HG03571 (cell line): ENCODE data around the gene MSANTD4.
A peak's percentile ranks its signal among the peaks of the same experiment; 100 is the strongest.
"Not testable (repeated sequence)": the region's sequence is repeated elsewhere in the genome, so short reads cannot be mapped to it uniquely, and the experiment has no call there.

Experiments used
- ATAC-seq: cut with Tn5 transposase; IDR thresholded peaks from one replicate; pipeline ENCODE4 v1.9.1; 2021; ENCODE audit not compliant: unreplicated experiment

The MSANTD4 gene

DNA sequence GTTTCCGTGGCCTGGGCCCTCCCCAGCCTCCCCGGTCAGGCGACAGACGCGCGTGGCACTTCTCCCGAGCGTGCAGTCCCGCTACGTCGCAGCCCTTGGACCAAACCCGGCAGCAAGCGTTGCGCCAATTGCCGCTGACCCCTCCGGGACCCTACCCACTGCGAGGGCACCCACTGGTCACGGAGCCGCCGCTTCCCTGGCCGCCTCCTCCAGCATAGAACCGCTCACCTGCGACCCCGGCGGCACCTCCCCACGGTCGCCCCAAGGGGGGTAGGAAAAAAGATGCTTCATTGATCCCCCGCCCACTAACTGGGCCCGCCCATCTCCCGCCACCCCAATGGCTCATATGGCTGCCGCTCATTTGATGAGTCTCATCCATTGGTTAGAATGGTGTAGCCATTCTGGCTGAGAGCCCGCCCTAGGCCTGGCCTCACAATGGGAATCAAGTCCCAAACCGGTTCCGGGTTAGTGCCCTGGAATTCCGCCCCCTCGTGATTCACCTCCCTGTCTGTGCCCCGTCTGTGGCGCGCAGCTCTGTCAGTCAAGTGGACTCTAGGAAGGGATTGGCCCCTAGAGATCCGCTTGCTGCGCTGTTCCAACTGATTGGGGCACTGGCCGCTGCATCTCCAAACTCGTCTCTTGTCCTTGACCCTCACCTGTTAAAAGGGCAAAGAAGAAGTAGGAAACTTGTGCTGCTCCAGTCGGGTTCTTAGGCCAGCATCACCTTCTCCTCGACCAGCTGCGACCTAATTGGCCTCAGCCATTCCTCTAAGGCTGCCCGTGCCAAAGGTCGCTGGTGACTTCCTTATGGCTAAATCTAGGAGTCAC lies at the start of gene MSANTD4:
Gene MSANTD4, minus strand, starts transcription at position 274 of the 828 bp plus-strand sequence. CDS start 11,323 bp downstream, outside the sequence.
- ATAC-seq = peak; percentile 99

DNA sequence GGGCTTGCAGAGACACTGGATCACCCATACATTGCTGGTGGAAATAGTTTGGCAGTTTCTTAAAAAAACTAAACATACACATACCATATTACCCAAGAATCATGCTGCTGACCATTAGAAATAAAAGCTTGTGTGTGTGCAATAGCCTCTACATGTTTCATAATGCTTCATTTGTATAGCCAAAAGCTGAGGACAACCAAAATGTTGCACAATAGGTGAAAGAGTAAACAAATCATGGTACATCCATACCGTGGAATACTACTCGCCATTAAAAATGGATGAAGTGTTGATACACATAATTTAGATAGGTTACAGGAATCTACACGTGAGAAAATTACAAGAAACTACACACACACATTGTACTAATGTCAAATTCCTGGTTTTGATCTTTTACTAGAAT lies 48.6 kb upstream of the MSANTD4 start:
- ATAC-seq = no peak

DNA sequence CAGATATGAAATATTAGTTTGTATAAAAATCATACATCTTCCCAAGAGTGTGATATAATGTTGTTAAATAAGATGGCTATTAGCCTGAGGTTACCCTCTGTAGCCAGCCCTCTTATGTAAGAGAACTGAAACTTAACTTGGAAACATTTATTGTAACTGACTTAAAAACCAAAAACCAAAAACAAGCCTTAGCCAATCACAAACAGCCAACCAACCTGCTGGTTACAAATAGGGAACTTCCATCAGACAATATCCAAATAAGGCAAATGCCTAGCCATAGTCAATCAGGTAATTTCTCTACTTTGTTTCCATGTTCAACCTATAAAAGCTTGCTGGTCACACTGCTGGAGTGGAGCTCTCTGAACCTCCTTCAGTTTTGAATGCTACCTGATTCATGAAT lies 41.0 kb upstream of the MSANTD4 start:
- ATAC-seq = peak; percentile 68

DNA sequence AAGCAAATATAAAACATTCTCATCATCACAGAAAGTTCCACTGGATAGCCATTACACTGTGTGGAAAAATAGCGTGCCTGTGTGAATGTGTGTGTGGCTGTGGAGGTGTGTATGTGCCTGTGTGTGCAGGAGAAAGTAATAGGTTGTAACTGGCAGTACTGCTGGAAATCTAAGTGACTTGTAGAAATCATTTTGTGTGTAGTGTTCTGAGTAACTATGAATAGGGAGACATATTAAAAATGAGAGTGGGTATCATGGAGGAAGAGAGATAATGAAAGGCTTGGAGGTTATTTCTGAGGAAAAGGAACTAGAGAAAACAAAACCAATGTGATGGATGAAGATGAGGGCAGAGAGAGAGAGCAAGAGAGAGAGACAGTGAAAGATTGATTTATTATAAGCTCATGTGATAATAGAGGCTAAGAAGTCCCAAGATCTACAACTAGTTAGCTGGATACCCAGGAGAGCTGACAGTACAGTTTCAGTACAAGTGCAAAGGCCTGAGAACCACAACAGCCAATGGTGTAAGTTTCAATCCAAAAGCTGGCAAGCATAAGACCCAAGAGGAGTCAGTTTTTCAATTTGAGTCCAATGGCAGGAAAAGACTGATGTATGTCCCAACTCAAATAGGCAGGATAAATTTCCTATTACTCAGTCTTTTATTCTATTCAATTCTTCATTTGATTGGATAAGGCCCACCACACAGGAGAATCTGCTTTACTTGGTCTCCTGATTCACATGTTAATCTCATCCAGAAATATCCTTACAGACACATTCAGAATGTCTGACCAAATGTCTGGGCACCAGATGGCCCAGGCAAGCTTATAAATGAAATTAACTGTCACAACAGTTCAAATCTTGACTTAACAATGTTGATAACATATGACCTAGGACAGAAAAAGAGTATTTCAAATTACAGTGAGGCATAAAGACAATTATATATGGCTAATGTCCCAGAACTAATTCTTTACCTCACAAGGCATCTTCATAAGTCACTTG lies 40.2 kb upstream of the MSANTD4 start:
- no peak for ATAC-seq

DNA sequence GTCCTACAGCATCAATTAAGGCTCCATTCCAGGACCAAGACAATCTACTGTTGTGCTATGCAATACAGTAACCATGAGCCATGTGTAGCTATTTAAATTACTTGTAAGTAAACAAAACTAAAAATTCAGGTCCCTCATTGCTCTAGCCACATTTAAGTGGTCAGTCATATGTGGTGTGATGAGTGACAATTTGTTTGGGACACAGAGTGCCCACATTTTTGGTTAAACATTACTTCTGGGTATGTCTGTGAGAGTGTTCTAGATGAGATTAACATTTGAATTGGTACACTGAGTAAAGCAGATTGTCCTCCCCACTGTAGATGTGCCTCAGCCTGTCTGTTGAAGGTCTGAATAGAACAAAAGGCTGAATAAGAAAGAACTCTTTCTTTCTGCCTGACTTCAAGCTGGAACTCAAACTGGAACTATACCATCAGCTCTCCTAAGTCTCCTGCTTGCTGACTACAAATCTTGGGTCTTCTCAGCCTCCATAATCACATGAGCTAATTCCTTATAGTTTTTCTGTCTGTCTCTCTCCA lies 39.3 kb upstream of the MSANTD4 start:
- no peak for ATAC-seq

DNA sequence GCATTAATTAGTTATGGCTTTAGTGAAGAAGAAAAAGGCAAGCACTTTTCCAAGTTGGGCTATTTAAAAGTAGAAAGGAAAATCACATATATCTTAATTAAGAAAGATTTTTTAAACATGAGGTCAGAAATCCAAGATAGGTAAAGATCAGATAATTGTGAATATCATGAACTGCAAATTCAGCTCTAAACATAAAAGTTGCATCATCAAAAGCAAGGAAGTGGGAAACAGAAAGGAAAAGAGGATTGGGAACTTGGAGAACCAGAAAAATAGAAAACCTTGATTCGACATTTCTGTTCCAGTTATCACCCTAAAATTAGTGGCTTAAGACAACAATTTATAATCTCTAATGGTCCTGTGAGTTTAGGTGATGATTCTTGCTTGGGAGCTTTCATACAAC lies 37.6 kb upstream of the MSANTD4 start:
- ATAC-seq = no peak

DNA sequence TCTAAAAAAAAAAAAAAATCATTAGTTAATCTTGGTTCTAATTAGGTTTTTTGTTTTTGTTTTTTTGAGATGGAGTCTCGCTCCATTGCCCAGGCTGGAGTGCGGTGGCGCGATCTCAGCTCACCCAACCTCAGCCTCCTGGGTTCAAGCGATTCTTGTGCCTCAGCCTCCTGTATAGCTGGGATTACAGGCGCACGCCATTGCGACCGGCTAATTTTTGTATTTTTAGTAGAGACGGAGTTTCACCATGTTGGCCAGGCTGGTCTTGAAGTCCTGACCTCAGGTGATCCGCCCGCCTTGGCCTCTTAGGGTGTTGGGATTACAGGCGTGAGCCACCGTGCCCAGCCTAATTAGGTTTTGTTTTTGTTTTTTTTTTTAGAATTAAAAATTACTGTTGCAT lies 36.3 kb upstream of the MSANTD4 start:
- not testable (repeated sequence) for ATAC-seq

DNA sequence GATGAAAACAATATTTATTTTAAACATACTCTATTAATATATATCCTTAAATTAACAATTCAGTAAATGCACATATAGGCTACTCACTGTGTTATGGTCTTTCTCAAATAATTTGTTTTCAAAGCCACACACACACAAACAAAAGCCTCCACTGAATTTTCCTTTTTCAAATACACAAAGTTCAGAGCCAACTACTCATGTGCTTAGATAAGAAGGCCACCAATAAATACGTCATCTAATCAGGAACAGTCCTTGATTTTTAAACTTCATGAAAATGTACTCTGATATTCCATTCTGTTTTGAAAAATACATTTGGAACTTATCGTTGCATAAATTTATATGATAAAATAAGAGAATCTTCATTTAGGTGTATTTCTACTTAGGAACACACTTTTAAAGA lies 29.1 kb upstream of the MSANTD4 start:
- no peak for ATAC-seq

DNA sequence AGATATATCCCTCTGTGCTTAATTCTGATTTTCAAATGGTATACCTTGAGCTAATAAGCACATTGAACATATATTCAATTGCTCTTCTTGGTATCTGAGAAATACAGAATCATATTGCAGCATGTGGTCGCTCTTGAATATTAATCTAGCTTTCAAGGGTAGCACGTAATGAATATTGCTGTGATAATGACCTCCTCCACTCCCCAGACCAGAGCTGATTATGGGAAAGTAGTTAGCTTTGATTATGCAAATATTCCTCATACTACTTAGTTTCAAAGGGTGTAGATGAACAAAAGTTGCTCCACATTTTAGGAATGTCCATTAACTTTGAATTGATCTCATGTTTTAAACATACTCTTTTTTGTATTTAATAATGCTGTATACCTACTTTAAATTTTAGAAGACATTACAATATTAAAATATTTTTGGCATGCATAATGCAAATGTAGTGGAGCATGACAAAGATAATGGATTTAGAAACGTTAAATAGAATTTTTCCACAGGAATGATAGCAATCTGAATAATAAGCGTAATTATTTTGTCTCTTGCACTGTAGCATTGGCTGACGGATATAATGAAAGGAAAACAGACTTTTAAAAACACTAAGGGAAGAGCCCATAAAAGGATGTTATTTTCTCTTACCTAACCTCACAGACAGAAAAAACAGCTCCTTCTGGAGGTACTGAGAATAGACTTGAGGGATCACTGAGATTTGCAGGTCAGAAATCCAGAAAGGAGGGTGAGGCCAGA lies 27.9 kb upstream of the MSANTD4 start:
- no peak for ATAC-seq

DNA sequence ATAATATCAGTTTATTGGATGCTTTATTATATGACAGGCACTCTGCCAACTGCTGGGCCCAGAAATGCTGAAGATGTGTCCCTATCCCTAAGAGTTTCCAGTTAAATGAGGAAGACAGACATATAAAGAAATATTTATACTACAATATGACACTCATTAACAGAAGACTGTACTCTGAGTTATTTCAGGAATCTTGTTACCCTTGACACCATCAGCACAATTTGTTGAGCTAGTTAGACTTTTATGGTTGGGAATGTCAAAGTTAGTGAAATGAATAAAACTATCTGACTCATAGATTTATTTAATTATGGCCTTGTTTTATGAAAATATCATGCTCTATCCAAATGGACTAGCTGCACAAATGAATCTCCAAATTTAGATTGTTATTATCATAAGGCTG lies 25.6 kb upstream of the MSANTD4 start:
- ATAC-seq = no peak

DNA sequence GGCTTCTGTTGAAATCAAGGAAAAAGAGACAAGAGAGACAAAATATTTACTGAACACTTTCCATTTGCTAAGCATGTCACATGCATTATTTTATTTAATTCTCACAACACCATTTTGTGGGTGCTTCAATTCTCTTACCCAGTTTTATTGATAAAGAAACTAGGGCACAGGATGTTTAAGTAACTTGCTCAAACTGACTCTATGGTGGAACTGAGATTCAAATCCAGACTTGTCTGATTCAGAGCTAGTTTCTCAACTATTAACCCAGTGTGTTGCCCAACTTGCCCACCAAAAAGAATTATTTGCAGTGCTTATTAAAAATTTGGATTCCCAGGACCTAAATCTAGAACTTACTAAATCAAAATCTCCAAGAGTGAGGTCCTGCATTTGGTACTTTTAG lies 21.5 kb upstream of the MSANTD4 start:
- no peak for ATAC-seq

DNA sequence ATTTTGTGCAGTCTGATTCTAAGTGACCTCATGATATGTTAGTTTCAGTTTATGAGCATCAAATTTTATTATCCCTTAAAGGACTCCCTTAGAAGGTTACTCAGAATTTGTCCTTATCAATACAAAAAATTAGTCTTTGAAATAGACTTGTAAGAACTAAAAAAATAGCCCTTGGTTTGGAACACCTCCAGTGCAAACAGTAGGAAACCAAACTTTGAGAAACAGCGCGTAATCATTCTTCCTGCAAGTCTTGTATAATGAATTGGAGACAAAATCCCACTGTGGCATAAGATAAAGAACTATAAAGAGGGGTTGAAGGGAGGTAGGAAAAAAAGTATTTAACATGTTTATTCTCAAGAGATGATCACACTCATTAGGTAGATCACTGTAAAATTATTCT lies 10.8 kb upstream of the MSANTD4 start:
- ATAC-seq = no peak

DNA sequence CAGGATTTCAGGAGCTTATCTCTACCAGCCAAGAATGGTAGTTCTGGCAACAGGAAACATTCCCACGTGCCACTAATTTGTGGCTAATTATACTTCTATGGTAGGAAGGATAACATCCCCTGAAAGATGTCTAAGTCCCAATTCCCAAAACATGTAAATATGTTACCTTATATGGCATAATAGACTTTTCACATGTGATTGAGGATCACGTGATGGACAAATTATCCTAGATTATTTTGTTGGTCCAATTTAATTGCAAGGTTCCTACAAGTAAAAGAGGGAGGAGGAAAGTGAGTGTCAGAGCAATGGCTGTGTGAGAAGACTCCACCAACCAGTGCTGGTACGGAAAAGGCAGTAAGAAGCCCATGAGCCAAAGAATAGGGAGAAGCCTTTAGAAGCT lies 9.9 kb upstream of the MSANTD4 start:
- no peak for ATAC-seq

DNA sequence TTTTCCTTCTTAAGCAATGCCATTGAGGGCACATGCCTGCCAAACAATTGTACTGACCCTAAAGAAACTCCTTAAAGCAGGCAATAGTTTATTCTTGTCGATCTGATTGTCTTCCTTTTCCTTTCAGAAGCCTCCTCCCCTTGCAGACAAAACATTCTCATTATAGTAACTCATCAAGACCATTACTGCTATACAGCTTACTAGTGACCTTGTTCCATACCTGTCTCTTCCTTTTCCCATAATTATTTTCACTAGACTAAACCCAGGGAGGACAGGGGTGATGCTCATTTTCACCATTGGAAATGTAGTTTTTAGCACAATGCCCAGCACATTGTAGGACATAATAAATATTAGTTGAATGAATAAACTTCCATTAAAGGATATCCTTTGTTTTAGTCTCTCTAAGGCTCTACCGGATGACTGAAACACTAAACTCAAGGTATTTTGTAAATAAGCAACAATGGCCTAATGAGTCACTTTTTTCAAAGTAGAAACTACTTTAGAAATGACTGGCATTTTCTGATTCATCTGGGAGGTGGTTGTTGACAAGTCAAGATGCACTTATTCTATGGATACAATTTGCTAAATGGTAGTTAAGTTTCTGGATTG lies 9.3 kb upstream of the MSANTD4 start:
- no peak for ATAC-seq

DNA sequence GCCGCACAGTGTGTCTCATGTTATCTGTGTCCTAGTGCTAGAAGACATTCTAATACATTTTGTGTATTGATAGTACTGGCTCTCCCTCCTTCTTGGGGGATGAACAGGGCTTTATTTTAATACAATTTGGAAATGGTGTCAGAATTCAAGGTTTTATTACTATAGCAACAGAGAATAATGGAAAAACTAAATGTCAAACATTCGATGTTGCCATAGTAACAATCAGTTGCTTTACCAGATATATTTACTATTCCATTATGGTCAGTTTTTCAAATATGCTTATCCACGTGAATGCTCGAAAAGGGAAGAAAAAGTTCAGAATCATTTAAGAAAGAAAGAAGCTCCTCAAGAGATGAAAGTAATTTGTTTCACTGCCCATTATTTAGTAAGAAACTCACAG lies 8.6 kb upstream of the MSANTD4 start:
- ATAC-seq = no peak

DNA sequence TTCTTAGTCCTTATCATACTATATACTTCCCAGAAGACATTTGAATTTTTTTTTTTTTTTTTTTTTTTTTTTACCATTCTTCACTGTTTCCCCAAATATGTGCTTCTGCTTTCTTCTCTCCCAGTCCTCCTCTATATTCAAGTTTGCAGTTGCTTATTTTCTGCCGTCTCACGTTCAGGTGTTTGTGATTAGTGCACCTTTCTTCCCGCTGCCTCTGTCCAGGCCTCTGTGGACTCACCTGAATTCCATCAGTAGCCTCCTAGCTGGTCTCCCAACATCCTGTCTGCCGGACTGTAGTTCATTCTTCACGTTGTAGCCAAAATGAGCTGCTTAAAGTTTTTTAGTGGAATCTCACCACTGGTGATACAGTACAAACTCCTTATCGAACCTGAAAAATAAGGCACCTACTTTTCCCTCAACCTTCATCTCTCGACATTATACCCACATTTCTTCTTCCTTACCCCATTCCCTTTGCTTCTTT lies 795 bp upstream of the MSANTD4 start:
- ATAC-seq = no peak

DNA sequence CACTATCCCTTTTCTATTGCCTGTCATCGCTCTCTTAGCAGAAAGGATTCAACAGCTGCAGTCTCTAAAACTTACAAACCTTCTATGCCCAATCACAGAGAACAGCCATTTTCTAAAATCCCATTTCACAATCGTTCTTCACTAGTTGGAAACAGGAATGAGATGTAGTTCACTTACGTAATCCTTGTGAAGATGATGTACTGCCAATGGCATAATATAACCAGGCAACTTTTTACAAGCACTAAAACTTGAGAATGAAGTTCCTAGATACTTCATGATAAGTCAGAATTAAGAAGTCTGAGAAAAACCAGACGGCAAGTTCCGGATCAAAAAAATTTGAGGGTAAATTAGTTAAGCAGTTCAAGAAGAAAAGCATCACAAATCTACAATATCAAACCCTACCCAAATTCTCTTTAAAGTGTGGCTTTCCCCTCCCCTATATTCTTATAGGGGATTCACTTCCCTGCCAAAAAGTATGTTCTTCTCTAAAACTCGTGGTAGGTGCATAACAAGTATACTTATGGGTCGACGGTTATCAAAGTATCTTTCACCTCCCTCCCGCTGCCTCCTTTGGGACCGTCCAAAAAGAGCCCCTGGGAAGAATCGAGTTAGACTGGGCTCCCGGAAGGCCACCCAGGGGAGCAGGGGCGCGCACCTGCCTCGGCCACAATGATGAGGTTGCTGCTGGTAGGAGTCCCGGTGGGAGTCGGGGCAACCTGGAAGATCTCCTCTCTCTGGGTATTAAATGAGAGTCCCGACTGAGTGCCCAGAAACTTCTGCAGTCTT lies 666 bp downstream of the MSANTD4 start:
- peak; percentile 10 for ATAC-seq

DNA sequence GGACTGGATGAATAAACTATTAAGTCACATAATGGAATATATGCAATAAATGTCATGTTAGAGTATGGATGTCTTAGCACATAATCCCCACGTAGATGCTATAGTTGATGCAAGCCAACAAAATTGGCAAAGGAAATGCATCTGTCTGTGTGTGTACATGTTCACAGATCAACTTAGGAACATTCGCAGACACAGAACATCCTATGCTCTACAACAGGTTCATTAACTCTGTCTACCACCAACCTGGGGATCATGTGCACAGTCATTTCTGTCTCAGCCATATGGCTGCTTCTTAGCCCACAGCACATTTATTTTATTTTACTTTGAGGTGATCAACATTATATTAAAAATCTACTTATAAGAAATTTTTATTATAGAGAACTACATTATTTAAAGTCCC lies 4.9 kb downstream of the MSANTD4 start:
- no peak for ATAC-seq

DNA sequence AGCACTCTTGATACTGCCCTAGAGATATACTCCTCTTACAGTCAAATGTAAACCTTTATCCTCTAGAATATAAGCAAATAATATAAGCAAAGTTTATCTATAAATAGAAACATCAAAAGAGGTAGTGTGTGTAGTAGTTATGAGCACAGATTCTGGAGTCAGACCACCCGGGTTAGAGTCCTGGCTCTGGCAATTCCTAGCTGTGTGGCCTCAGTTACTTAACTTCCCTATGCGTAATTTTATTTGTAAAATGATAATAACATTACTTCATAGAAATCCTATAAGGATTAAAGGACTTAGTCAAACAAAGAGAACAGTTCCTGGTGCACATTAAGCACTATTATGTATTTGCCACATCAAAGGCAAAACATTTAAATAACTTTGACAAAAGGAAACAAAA lies 7.0 kb downstream of the MSANTD4 start:
- ATAC-seq = no peak

DNA sequence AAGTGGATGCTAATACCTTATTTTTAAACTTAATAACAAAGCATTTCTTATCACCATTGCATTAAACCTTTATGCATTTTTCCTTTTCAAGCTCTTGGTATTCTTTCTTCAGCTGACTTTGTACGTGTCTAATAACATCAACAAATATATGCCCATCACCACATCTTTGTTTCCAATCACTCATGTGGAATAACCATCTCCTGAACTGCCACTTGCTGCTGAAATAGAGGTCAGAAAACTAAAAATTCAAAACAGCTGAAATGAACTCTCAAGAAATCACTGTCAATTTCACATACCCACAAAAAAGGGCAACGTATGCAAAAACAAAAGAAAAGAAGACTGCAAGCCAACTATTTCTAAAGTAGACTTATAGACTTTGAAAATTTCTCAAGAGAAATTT lies 7.4 kb downstream of the MSANTD4 start:
- ATAC-seq = no peak
